Measurements from ENCODE around the gene DHFR. TPM values are rescaled to one million over a fixed set of nuclear protein-coding genes. Genes with fewer than 3 reads are reported as not detected.

Gene DHFR
- polyA plus RNA-seq, 2 of the 4 experiments (the other 2 are of a cell fraction) = 61.3 to 91.1 TPM

GRCh38 chr5:80631278-80632259 is 23.2 kb downstream of the DHFR start (continued):
- TF ChIP-seq RNF2 (IDR thresholded peaks at IDR 0.05; ENCODE audit: borderline replicate concordance, low read depth) (no peak), TP53 (CRISPR knock-in tag; IDR thresholded peaks at IDR 0.05) (no peak), MAX (IDR thresholded peaks at IDR 0.05) (no peak)

- POLR2A ChIA-PET = no interaction called here
- FAIRE-seq = no peak
Observed at GRCh38 chr5:80629281-80629680, 25.5 kb downstream of the DHFR start.

GRCh38 chr5:80625230-80625629 is 29.6 kb downstream of the DHFR start:
- H3K9me3 ChIP-seq = no peaks in the 10 kb centered on the region
- no peak for ATAC-seq
- FAIRE-seq = no peak
- no peak for DNase-seq (ENCODE audit: low read depth in 1 of 2, low spot score in 1 of 2)
- H3K4me1 ChIP-seq = no peaks in the 10 kb centered on the region
- TF ChIP-seq CEBPB (IDR thresholded peaks at IDR 0.05) = no peak
- POLR2A ChIA-PET = no interaction called here
- H3K4me3 ChIP-seq = no peak overlapping the region
- no peak overlapping the region for H3K4me2 ChIP-seq
- H3K27ac ChIP-seq = no peak overlapping the region
- CTCF ChIA-PET = no interaction called here
- 86% methylated on average over 5 of the region's 5 CpGs for WGBS (ENCODE audit: missing lambda C conversion rate)

More at GRCh38 chr5:80629281-80629680, 25.5 kb downstream of the DHFR start:
- DNase-seq (ENCODE audit: low read depth in 1 of 2, low spot score in 1 of 2) (no peak), ATAC-seq (no peak)
- Histone ChIP-seq H3K9me3 (no peaks in the 10 kb centered on the region), H3K4me1 (no peaks in the 10 kb centered on the region), H3K27ac (no peak overlapping the region), H3K4me2 (no peak overlapping the region), H3K4me3 (no peak overlapping the region)
- CTCF ChIA-PET = no interaction called here
- TF ChIP-seq FOSL2 (IDR thresholded peaks at IDR 0.05) = no peak
- no peak for TF ChIP-seq FOSL2 (CRISPR knock-in tag; IDR thresholded peaks at IDR 0.05)
- TF ChIP-seq MAZ (IDR thresholded peaks at IDR 0.05; ENCODE audit: borderline replicate concordance, low read depth, low read length) = no peak
- TF ChIP-seq HEYL (CRISPR knock-in tag; IDR thresholded peaks at IDR 0.05) = no peak
- TF ChIP-seq NR3C1 (IDR thresholded peaks at IDR 0.05) = no peak
- TF ChIP-seq KDM1A (IDR thresholded peaks at IDR 0.05; ENCODE audit: low read depth) = no peak
- no peak for TF ChIP-seq BHLHE40 (IDR thresholded peaks at IDR 0.05; ENCODE audit: low read depth, low read length)
- no peak for TF ChIP-seq FOSB (CRISPR knock-in tag; IDR thresholded peaks at IDR 0.05)
- TF ChIP-seq BCL3 (IDR thresholded peaks at IDR 0.05) = no peak
- no peak for TF ChIP-seq KDM5A (IDR thresholded peaks at IDR 0.05)
- no peak for TF ChIP-seq HDAC2 (IDR thresholded peaks at IDR 0.05)
- TF ChIP-seq POLR2AphosphoS2 (conservative IDR thresholded peaks at IDR 0.05; ENCODE audit: low read length) = no peak
- no peak for TF ChIP-seq RARB (CRISPR knock-in tag; IDR thresholded peaks at IDR 0.05)
- TF ChIP-seq EP300 (IDR thresholded peaks at IDR 0.05) = no peak
- TF ChIP-seq ZFP36 (IDR thresholded peaks at IDR 0.05; ENCODE audit: borderline replicate concordance, partially characterized antibody) = no peak
- TF ChIP-seq RNF2 (IDR thresholded peaks at IDR 0.05; ENCODE audit: borderline replicate concordance, low read depth) = no peak
- TF ChIP-seq RFX5 (IDR thresholded peaks at IDR 0.05) = no peak
- TF ChIP-seq HMGXB4 (CRISPR knock-in tag; IDR thresholded peaks at IDR 0.05; ENCODE audit: borderline replicate concordance) = no peak
- TF ChIP-seq POLR2A (IDR thresholded peaks at IDR 0.05; ENCODE audit: low read length) = no peak
- no peak for TF ChIP-seq PHF8 (IDR thresholded peaks at IDR 0.05; ENCODE audit: borderline replicate concordance, low read depth)

All from A549 (cell line).